Fibroblast of skin of right quadriceps (primary cell): ENCODE measurements around the gene CHRNA9.
A peak's percentile ranks its signal among the peaks of the same experiment; 100 is the strongest.

Experiments used
- DNase-seq: peaks from one replicate; pipeline ENCODE4 v3.0.0-alpha.2; 2013

Gene CHRNA9

GRCh38 chr4:40347472-40347871, 12.3 kb downstream of the CHRNA9 start:
- DNase-seq: no peak

- no peak for DNase-seq
These were observed 12.9 kb downstream of the CHRNA9 start for GRCh38 chr4:40348000-40348399.

GRCh38 chr4:40349561-40350198, 14.5 kb downstream of the CHRNA9 start:
- DNase-seq: peak; percentile 5

- peak; percentile 10 for DNase-seq
These were observed 15.6 kb downstream of the CHRNA9 start for GRCh38 chr4:40350627-40351227.

GRCh38 chr4:40354158-40354557, 19.0 kb downstream of the CHRNA9 start:
- no peak for DNase-seq

- no peak for DNase-seq
These were observed 20.0 kb downstream of the CHRNA9 start for GRCh38 chr4:40355131-40355530.

GRCh38 chr4:40357738-40358137, 22.6 kb downstream of the CHRNA9 start:
- DNase-seq: no peak

- DNase-seq: no peak
These were observed 26.2 kb downstream of the CHRNA9 start for GRCh38 chr4:40361338-40361737.

GRCh38 chr4:40363382-40363920, 28.3 kb downstream of the CHRNA9 start:
- no peak for DNase-seq

GRCh38 chr4:40363945-40364344, 28.8 kb downstream of the CHRNA9 start:
- DNase-seq: no peak

GRCh38 chr4:40365766-40366165, 30.6 kb downstream of the CHRNA9 start:
- DNase-seq: no peak

- DNase-seq: peak; percentile 10
These were observed 32.3 kb downstream of the CHRNA9 start for GRCh38 chr4:40367451-40367850.

GRCh38 chr4:40369437-40370274, 34.5 kb downstream of the CHRNA9 start:
- DNase-seq: no peak

- DNase-seq: no peak
These were observed 37.5 kb downstream of the CHRNA9 start for GRCh38 chr4:40372651-40373050.

- DNase-seq: no peak
These were observed 38.5 kb downstream of the CHRNA9 start for GRCh38 chr4:40373636-40374035.

GRCh38 chr4:40375095-40375494, 40.0 kb downstream of the CHRNA9 start:
- DNase-seq: no peak

- no peak for DNase-seq
These were observed 40.5 kb downstream of the CHRNA9 start for GRCh38 chr4:40375620-40376019.

GRCh38 chr4:40377512-40378365, 42.6 kb downstream of the CHRNA9 start:
- DNase-seq: no peak

- peak; percentile 9 for DNase-seq
These were observed 43.5 kb downstream of the CHRNA9 start for GRCh38 chr4:40378619-40379018.

- no peak for DNase-seq
These were observed 44.1 kb downstream of the CHRNA9 start for GRCh38 chr4:40379248-40379647.

GRCh38 chr4:40380647-40381046, 45.5 kb downstream of the CHRNA9 start:
- DNase-seq: no peak

GRCh38 chr4:40388239-40388638, 53.1 kb downstream of the CHRNA9 start:
- DNase-seq: no peak

- DNase-seq: no peak
These were observed 54.9 kb downstream of the CHRNA9 start for GRCh38 chr4:40389986-40390385.
